ENCODE measurements around the gene CCL18. TPM values are rescaled to one million over a fixed set of nuclear protein-coding genes. Genes with fewer than 3 reads are reported as not detected.

The CCL18 gene
- total RNA-seq, 4 donors from 2014 or later = 0.66 to 19.2 (median 2.2) TPM; not detected in 1

DNA sequence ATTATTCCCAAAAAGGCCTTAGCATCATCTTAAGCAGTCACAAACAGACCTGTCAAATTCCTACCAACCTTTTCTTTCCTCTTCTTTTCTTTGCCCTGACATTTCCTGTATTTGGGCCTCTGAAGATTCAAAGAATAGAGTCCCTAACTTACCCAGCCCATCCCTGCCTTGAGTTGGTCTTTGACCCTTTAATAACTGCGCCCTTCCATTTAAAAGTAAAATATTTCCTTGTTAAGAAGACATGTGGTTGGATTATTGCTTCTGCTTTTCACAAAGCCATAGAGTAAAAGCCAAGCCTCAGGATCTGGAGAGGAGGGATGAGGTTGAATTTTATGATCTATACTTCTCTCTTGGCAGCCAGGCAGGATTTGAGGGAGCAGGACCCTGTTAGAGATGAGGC is 33.1 kb upstream of the CCL18 start:
- no peak for TF ChIP-seq CTCF (IDR thresholded peaks at IDR 0.05; ENCODE audit: low read depth)

DNA sequence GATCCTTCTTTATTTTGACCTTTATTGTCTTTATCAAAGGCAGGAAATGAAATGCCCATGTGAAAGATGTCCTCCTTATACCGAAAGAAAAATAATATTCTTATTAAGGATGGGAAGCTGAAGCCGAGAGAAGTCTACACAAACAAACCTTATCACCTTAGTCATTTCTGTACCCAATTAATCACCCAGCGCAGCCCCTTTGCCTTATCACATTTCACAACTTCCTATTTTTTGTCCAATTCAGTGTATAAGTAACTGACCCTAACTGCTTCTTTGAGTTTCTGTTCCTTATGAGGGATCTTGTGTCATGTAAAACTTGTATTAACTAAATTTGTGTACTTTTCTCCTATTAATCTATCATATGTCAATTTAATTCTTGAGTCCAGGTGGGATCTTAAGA is 29.9 kb upstream of the CCL18 start:
- no peak for TF ChIP-seq CTCF (IDR thresholded peaks at IDR 0.05; ENCODE audit: low read depth)

GRCh38 chr17:36036235-36036634 is 27.8 kb upstream of the CCL18 start:
- TF ChIP-seq CTCF (IDR thresholded peaks at IDR 0.05; ENCODE audit: low read depth) = no peak

- no peak for TF ChIP-seq CTCF (IDR thresholded peaks at IDR 0.05; ENCODE audit: low read depth)
These were observed 16.0 kb upstream of the CCL18 start for GRCh38 chr17:36048066-36048465.

GRCh38 chr17:36049643-36050042 is 14.4 kb upstream of the CCL18 start:
- no peak for TF ChIP-seq CTCF (IDR thresholded peaks at IDR 0.05; ENCODE audit: low read depth)

GRCh38 chr17:36055171-36055570 is 8.9 kb upstream of the CCL18 start:
- no peak for TF ChIP-seq CTCF (IDR thresholded peaks at IDR 0.05; ENCODE audit: low read depth)

- TF ChIP-seq CTCF (IDR thresholded peaks at IDR 0.05; ENCODE audit: low read depth) = no peak
These were observed 8.1 kb upstream of the CCL18 start for GRCh38 chr17:36055921-36056520.
